GM21526 (cell line): Measurements from ENCODE around the gene FAM118A.
"Not testable (repeated sequence)": the region's sequence is repeated elsewhere in the genome, so short reads cannot be mapped to it uniquely, and the experiment has no call there.

ENCODE experiments used
- ATAC-seq: cut with Tn5 transposase; IDR thresholded peaks from one replicate; pipeline ENCODE4 v1.9.1; 2021; ENCODE audit warnings: moderate library complexity; ENCODE audit not compliant: unreplicated experiment, low FRiP score

Gene FAM118A

GRCh38 chr22:45308391-45308956 lies 1.3 kb upstream of the FAM118A start:
- ATAC-seq: no peak

GRCh38 chr22:45308957-45309421 lies 745 bp upstream of the FAM118A start:
- no peak for ATAC-seq

GRCh38 chr22:45310331-45310976 lies 720 bp downstream of the FAM118A start:
- no peak for ATAC-seq

GRCh38 chr22:45310977-45311531 lies 1.3 kb downstream of the FAM118A start:
- ATAC-seq: no peak

GRCh38 chr22:45312415-45312814 lies 2.7 kb downstream of the FAM118A start:
- ATAC-seq: no peak

- no peak for ATAC-seq
These were observed 3.1 kb downstream of the FAM118A start for GRCh38 chr22:45312856-45313255.

GRCh38 chr22:45314054-45314721 lies 4.5 kb downstream of the FAM118A start:
- ATAC-seq: no peak

- ATAC-seq: no peak
These were observed 5.1 kb downstream of the FAM118A start for GRCh38 chr22:45314786-45315185.

GRCh38 chr22:45316796-45317526 lies 7.2 kb downstream of the FAM118A start:
- no peak for ATAC-seq

- no peak for ATAC-seq
These were observed 7.9 kb downstream of the FAM118A start for GRCh38 chr22:45317551-45318167.

- peak; percentile 60 for ATAC-seq
These were observed 8.4 kb downstream of the FAM118A start for GRCh38 chr22:45318168-45318557.

- peak; percentile 45 for ATAC-seq
These were observed 9.0 kb downstream of the FAM118A start for GRCh38 chr22:45318558-45319323.

- ATAC-seq: no peak
These were observed 9.6 kb downstream of the FAM118A start for GRCh38 chr22:45319324-45319685.

- ATAC-seq: no peak
These were observed 10.7 kb downstream of the FAM118A start for GRCh38 chr22:45320357-45320976.

- ATAC-seq: no peak
These were observed 12.1 kb downstream of the FAM118A start for GRCh38 chr22:45321827-45322226.

- ATAC-seq: no peak
These were observed 13.3 kb downstream of the FAM118A start for GRCh38 chr22:45322873-45323525.

GRCh38 chr22:45323695-45324094 lies 14.0 kb downstream of the FAM118A start:
- no peak for ATAC-seq

- ATAC-seq: no peak
These were observed 14.6 kb downstream of the FAM118A start for GRCh38 chr22:45324311-45324711.

GRCh38 chr22:45328261-45328660 lies 18.5 kb downstream of the FAM118A start:
- ATAC-seq: not testable (repeated sequence)
